ENCODE data around the gene PEX14.
A peak's percentile ranks its signal among the peaks of the same experiment; 100 is the strongest.

The PEX14 gene

GRCh38 chr1:10664251-10664650 is 189.5 kb downstream of the PEX14 start:
- TF ChIP-seq CEBPB (IDR thresholded peaks at IDR 0.05) (no peak), NFIC (IDR thresholded peaks at IDR 0.05) (no peak), TCF12 (IDR thresholded peaks at IDR 0.05; ENCODE audit: low read depth) (0 out of 2 replicates have a peak, but pooled peaks have one; percentile 25), CREB1 (IDR thresholded peaks at IDR 0.05; ENCODE audit: low read depth) (no peak), REST (IDR thresholded peaks at IDR 0.05; ENCODE audit: low read depth) (no peak), MAX (IDR thresholded peaks at IDR 0.05) (peak; percentile 78), TAF1 (IDR thresholded peaks at IDR 0.05; ENCODE audit: low read depth) (no peak), FOXM1 (IDR thresholded peaks at IDR 0.05; ENCODE audit: borderline replicate concordance, low read depth) (no peak), YY1 (IDR thresholded peaks at IDR 0.05; ENCODE audit: low read depth) (no peak), RAD21 (IDR thresholded peaks at IDR 0.05; ENCODE audit: low read depth) (no peak; the same call in 1 of the 2 replicates), USF1 (IDR thresholded peaks at IDR 0.05) (no peak), ZBTB7A (IDR thresholded peaks at IDR 0.05; ENCODE audit: low read depth) (peak; percentile 48; the same call in 1 of the 2 replicates), TEAD4 (IDR thresholded peaks at IDR 0.05) (no peak)

GRCh38 chr1:10665226-10665625 is 190.5 kb downstream of the PEX14 start:
- no peak for TF ChIP-seq CREB1 (IDR thresholded peaks at IDR 0.05; ENCODE audit: low read depth)
- no peak for TF ChIP-seq NFIC (IDR thresholded peaks at IDR 0.05)
- no peak for TF ChIP-seq REST (IDR thresholded peaks at IDR 0.05; ENCODE audit: low read depth)
- TF ChIP-seq ZBTB7A (IDR thresholded peaks at IDR 0.05; ENCODE audit: low read depth), result no peak
- TF ChIP-seq MAX (IDR thresholded peaks at IDR 0.05), result no peak
- no peak for TF ChIP-seq TEAD4 (IDR thresholded peaks at IDR 0.05)
- TF ChIP-seq TCF12 (IDR thresholded peaks at IDR 0.05; ENCODE audit: low read depth), result no peak
- TF ChIP-seq FOXM1 (IDR thresholded peaks at IDR 0.05; ENCODE audit: borderline replicate concordance, low read depth), result no peak
- no peak for TF ChIP-seq USF1 (IDR thresholded peaks at IDR 0.05)
- no peak for TF ChIP-seq EP300 (IDR thresholded peaks at IDR 0.05; ENCODE audit: borderline replicate concordance)
- no peak for TF ChIP-seq EGR1 (IDR thresholded peaks at IDR 0.05)
- no peak for TF ChIP-seq TAF1 (IDR thresholded peaks at IDR 0.05; ENCODE audit: low read depth)
- no peak for TF ChIP-seq YY1 (IDR thresholded peaks at IDR 0.05; ENCODE audit: low read depth)
- TF ChIP-seq CEBPB (IDR thresholded peaks at IDR 0.05), result no peak
- no peak for TF ChIP-seq RAD21 (IDR thresholded peaks at IDR 0.05; ENCODE audit: low read depth)

GRCh38 chr1:10665930-10666850 is 191.4 kb downstream of the PEX14 start:
- TF ChIP-seq YY1 (IDR thresholded peaks at IDR 0.05; ENCODE audit: low read depth) (no peak), ZBTB7A (IDR thresholded peaks at IDR 0.05; ENCODE audit: low read depth) (no peak), FOXM1 (IDR thresholded peaks at IDR 0.05; ENCODE audit: borderline replicate concordance, low read depth) (no peak), MAX (IDR thresholded peaks at IDR 0.05) (no peak)

- TF ChIP-seq REST (IDR thresholded peaks at IDR 0.05; ENCODE audit: low read depth) (no peak), YY1 (IDR thresholded peaks at IDR 0.05; ENCODE audit: low read depth) (no peak), TEAD4 (IDR thresholded peaks at IDR 0.05) (no peak), CREB1 (IDR thresholded peaks at IDR 0.05; ENCODE audit: low read depth) (no peak), RAD21 (IDR thresholded peaks at IDR 0.05; ENCODE audit: low read depth) (no peak)
These were observed 193.4 kb downstream of the PEX14 start for GRCh38 chr1:10667861-10668761.

Data from Ishikawa (cell line).